NCI-H748 (cell line): Measurements from ENCODE around the gene THSD4.

Experiments used
- DNase-seq: peaks from one replicate; lab custom pipeline; 2025; ENCODE audit not compliant: unreplicated experiment; lab: John Stamatoyannopoulos, UW

The THSD4 gene

DNA sequence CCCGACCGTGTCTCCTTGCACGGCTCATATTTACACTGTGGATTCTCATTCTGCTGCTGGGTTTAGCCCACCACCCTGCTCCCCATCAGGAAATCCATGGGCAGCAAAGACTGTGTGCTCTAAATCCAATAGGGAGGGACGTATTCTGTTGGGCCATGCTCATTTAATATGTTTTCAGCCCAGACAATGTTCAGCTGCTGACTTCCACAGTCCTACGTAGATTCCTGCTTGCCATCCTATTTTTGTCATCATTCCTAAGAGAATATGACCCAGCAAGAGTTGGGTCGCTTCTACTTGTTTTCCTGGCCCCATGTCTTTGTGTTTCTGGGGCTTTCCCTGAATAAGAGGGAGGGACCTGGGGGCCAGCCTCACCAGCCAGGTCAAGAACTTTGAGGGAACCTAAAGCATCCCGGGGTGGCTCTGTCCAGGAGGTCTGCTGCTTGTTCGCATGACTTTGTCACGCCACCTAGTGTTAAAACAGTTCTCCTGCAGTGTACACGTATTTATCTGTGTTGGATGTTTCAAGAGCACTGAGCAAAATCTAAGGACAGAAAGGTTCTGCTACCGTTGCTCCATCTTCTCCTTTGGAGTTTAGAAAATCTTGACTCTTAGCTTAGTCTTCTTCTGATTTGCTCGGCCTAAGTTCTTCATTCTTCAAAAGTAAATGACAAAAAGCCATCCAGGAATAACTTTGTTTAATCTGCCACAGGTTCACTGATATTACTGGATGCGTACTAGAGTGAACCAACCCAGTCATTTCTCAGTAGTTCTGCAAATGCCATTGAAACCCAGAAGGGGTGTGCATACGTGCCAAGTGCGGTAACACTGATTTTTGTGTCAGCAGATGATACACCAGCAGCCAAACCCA lies 615.2 kb downstream of the THSD4 start:
- DNase-seq: peak; percentile 44

DNA sequence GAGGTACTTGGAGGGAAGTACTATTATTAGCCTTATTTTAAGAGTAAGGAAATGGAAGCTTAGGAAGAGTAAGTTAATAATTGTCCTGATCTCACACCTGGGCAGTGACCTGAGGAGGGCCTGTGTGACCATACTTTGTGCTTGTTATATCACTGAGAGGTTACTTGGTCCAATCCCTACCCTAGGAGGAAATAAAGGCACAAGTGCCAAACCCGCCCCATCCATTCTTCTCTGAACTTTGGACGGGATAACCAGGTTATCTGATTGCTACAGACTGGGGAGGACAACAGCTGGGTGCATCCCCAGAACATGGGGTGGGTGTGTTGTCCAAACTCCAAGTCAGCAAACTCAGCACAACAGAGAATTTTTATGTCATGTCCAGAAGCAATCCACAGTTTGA lies 617.4 kb downstream of the THSD4 start:
- DNase-seq: no peak

DNA sequence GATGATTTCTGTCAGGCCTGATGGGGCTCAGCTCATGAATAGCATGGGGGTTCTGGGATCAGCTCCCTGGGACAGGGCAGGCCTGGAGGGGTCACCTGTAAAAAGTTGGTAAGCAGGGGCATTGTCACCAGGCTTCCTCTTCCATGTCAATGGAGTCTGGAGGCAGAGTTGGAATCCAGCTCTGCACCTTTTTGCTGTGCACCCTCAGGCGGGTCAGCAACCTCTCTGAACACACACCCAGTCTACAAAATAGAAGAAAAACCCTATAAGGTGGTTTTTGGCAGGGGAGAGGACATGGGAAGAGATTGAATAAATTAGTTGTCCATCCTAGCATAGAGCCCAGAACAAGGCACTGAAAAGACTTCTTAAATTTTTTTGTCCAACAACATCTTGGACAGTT lies 617.9 kb downstream of the THSD4 start:
- no peak for DNase-seq

DNA sequence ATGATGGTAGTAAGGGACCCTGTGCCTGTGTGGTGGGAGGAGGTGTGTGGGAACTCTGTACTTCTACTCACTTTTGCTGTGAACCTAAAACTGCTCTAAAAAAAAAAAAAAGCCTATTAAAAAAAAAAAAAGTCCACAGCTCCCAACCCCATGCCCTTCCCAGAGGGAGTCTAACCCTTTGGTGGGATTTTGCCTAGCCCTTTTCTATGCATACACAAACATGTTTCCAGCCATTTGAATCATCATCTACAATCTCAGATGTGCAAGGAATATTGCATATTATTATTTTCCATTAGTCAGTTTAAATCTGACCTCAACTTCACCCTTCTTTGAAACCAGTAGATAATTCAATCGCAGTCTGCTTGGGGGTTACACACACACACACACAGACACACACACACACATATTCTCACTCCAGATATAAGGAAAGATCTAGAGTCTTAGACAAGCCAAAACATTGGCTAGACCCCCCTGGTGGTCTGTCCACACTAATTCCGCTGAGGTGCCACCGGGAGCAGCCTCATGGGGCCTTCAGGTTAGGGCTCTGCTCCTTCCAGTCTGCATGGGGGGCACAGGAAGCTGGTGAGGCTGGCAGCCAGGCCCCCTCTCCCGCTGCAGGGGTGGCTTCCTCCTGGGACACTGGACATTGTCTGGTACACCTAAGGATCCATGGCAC lies 619.6 kb downstream of the THSD4 start:
- no peak for DNase-seq

GRCh38 chr15:71735385-71735757 lies 620.1 kb downstream of the THSD4 start:
- no peak for DNase-seq

DNA sequence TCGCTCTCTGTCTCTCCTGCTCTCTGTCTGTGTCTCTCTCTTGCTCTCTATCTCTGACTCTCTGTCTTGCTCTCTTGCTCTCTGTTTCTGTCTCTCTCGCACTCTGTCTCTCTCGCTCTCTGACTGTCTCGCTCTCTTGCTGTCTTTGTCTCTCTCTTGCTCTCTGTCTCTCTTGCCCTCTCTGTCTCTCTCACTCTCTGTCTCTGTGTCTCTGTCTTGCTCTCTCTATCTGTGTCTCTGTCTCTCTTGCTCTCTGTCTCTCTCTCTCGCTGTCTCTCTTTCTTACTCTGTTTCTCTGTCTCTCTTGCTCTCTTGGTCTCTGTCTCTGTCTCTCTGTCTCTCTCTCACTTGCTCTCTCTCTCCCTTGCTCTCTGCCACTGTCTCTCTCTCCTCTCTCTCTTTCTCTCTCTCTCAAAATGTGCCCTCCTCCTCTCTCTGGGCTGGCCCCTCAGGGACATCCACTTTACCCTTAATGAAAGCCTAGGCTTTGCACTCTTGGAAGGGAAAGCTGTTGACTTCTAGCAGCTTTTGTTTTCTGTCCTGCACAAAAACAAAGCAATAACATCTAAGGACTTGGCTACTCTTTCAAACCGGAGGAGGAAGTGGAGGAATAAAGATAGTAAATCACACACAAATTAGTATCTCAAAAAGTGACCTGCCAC lies 621.1 kb downstream of the THSD4 start:
- DNase-seq: no peak

GRCh38 chr15:71737761-71738160 lies 622.5 kb downstream of the THSD4 start:
- no peak for DNase-seq

DNA sequence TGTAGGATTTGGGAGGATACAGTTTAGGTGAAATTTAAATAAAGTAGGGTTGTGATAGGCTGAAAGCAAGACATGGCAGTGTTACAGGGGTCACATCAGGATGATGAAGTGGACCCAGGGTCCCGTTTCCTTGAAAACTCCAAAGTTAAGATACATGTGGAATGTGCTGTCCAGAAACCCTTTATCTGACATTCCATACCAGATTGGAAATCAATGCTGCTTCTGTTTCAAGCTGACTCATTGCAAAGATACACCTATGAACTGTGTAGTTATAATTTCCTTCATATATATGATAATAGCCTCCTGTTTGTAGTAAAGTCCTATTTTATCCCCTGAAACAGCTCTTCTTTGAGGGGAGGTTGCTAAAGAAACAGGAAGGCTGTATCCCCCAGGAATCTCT lies 624.1 kb downstream of the THSD4 start:
- no peak for DNase-seq

GRCh38 chr15:71742964-71743363 lies 627.7 kb downstream of the THSD4 start:
- no peak for DNase-seq

- peak; percentile 54 for DNase-seq
Measured at GRCh38 chr15:71743861-71744382, 628.7 kb downstream of the THSD4 start.

- peak; percentile 52 for DNase-seq
Measured at GRCh38 chr15:71746719-71747118, 631.4 kb downstream of the THSD4 start.

- DNase-seq: no peak
Measured at GRCh38 chr15:71747128-71748083, 632.1 kb downstream of the THSD4 start.

- DNase-seq: no peak
Measured at GRCh38 chr15:71748293-71748718, 633.0 kb downstream of the THSD4 start.

GRCh38 chr15:71749500-71749899 lies 634.2 kb downstream of the THSD4 start:
- DNase-seq: no peak

DNA sequence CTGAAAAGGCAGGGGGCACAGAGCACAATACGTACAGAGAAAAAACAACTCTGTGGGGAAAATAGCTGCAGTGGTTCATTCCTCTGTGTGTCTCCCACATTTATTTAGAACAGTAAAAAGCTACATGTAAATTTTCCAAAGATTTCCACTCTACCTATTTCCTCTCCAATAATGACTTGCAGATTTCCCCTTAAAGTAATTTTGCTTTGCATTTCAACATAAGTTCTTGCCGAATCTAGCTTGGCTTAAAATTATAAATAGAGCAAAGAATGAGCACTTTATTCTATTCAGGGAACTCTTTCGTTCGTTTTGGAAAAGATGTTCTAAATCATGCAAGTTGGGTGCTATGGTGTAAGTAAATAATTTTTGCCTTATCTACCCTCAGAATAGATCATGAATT lies 636.9 kb downstream of the THSD4 start:
- no peak for DNase-seq

GRCh38 chr15:71752604-71753289 lies 637.5 kb downstream of the THSD4 start:
- peak; percentile 23 for DNase-seq

- no peak for DNase-seq
Measured at GRCh38 chr15:71753346-71753745, 638.1 kb downstream of the THSD4 start.

DNA sequence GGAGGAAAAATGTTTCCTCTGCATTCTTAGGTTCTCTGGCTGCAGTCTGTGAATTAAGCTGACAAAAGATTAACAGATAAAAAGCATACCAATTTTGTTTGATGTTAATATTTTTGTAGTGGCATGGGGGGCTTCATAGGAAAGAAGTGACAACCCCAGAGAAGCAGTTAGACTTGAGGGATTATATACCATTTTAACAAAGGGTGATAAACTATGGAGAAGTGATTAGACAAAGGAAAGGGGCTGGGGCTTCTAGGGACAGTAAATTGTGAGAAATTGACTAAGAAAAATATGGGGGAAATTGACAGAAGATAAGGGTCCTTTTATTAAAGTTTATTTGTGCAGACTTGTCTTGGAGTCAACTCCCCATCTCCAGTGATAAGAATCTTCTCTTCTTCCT lies 639.4 kb downstream of the THSD4 start:
- no peak for DNase-seq

- no peak for DNase-seq
Measured at GRCh38 chr15:71755092-71755970, 640.1 kb downstream of the THSD4 start.
